AG09319 (cell line): ENCODE data around the gene ARHGAP15.

Experiments used
- DNase-seq: peaks from one replicate; pipeline ENCODE4 v3.0.0-alpha.2; 2010; ENCODE audit warnings: low read depth; ENCODE audit errors: extremely low read depth
- CTCF ChIP-seq: IDR thresholded peaks from 2 replicates; pipeline ENCODE4 v1.5.1; 2011; ENCODE audit warnings: low read depth, mild to moderate bottlenecking, inconsistent platforms, low read length, moderate library complexity

Gene ARHGAP15

DNA sequence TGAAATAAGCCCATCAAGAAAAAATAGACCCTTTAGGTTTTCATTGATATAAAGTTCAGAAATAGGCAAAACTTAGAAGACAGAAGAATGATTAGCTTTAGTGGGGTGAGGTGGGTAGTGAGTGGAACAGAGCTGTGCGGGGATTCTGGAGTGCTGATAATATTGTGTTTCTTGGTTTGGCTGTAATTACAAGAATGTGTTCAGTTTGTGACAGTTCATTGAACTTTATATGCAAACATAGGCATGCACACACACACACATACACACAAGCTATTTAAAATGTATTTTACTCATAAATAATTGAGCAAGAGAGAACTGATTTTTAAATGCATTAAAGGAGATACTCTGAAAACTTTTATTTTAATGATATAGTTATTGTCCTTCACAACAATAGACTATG lies 17.1 kb downstream of the ARHGAP15 start:
- DNase-seq = no peak
- TF ChIP-seq CTCF = no peak

GRCh38 chr2:143146815-143147530 lies 17.8 kb downstream of the ARHGAP15 start:
- no peak for DNase-seq
- TF ChIP-seq CTCF = no peak

GRCh38 chr2:143148011-143148410 lies 18.8 kb downstream of the ARHGAP15 start:
- no peak for TF ChIP-seq CTCF
- DNase-seq = no peak

GRCh38 chr2:143148757-143149156 lies 19.5 kb downstream of the ARHGAP15 start:
- no peak for TF ChIP-seq CTCF

GRCh38 chr2:143150287-143150686 lies 21.1 kb downstream of the ARHGAP15 start:
- no peak for TF ChIP-seq CTCF
- DNase-seq = no peak

More at GRCh38 chr2:143148757-143149156, 19.5 kb downstream of the ARHGAP15 start:
- no peak for DNase-seq

GRCh38 chr2:143151111-143151752 lies 22.0 kb downstream of the ARHGAP15 start:
- TF ChIP-seq CTCF = no peak
- no peak for DNase-seq

DNA sequence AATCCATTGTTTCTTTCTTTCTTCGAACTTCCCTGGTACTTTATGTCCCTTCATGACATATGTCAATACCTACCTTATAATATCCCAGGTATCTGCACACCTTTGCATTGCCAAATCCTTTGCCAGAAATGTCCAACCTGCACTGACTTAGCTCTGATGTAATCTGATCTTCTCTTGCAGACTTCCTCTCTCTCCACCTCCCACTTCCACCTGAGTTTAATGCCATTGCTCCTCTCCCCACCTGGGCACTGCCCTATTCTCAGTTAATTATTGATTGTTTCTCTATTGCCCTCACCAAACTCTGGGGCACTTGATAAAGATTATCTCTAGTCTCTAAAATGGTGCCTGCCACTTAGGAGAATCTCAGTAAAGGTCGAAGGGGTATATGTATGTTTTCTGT lies 23.0 kb downstream of the ARHGAP15 start:
- DNase-seq = no peak
- TF ChIP-seq CTCF = no peak
